G401.6 (cell line): Measurements from ENCODE around the gene GRPEL2.
"Not testable (repeated sequence)": the region's sequence is repeated elsewhere in the genome, so short reads cannot be mapped to it uniquely, and the experiment has no call there.

Source experiments
- FAIRE-seq: peaks from 2 replicates; lab custom pipeline; 2012; peaks lifted over from hg19 to GRCh38; lab: Jason Lieb, UNC

Gene GRPEL2

GRCh38 chr5:149379177-149379761, 34.0 kb downstream of the GRPEL2 start, which contains the start of gene IL17B:
IL17B (minus strand) TSS chr5:149379292; CDS start chr5:149379225, 67 bp downstream.
- FAIRE-seq = no peak

DNA sequence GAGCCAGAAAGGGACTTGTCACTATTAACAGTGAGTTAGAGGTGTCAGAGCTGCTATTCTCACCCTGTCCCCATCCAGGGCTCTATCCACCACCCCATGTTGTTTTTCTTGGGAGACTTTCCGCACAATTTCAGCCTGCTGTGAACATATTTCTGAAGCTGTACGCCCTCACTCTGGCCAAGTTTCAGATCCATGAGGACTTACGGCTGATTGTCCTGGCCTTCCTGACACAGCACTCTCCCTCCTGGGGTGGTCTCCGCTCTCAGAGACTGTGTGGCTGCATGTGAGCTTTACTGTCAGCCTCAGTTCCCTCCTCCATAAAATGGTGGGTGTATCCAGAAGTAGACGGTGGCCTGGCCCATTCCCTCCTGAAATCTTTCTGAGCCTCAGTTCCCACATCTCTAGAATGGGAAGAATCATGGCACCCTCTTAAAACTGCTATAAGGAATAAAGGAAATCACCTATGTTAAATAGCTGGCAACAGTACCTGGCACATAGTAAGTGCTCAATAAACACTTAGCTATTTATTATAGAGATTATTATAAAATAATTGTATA, 34.6 kb downstream of the GRPEL2 start:
- no peak for FAIRE-seq

- no peak for FAIRE-seq
Measured at GRCh38 chr5:149380466-149381121, 35.3 kb downstream of the GRPEL2 start.

- FAIRE-seq = no peak
Measured at GRCh38 chr5:149381261-149381985, 36.1 kb downstream of the GRPEL2 start.

- no peak for FAIRE-seq
Measured at GRCh38 chr5:149381986-149382338, 36.7 kb downstream of the GRPEL2 start.

- no peak for FAIRE-seq
Measured at GRCh38 chr5:149382517-149383220, 37.4 kb downstream of the GRPEL2 start.

DNA sequence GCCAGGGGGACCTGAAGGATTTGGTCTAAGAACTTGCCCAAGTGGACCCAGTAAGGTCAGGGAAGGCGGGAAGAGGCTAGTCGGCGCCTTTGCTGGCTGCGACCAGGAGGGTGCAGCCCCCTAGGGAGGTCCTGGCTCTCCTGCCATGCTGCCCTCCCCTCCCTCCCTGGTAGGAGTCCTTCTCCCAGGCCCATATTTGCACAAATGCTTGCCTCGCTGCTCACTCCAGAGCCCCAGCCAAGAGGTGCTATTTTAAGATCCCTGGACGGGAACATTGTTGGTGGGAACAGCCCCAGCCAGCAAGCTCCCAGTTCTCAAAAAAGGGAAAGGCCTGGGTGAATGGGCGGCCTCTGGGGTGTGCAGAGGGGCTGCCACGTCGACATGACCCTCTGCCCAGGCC, 38.1 kb downstream of the GRPEL2 start:
- no peak for FAIRE-seq

- no peak for FAIRE-seq
Measured at GRCh38 chr5:149386166-149386565, 40.9 kb downstream of the GRPEL2 start.

GRCh38 chr5:149387081-149387631, 41.9 kb downstream of the GRPEL2 start:
- no peak for FAIRE-seq

- FAIRE-seq = no peak
Measured at GRCh38 chr5:149387982-149388381, 42.7 kb downstream of the GRPEL2 start.

GRCh38 chr5:149388498-149389190, 43.3 kb downstream of the GRPEL2 start:
- no peak for FAIRE-seq

DNA sequence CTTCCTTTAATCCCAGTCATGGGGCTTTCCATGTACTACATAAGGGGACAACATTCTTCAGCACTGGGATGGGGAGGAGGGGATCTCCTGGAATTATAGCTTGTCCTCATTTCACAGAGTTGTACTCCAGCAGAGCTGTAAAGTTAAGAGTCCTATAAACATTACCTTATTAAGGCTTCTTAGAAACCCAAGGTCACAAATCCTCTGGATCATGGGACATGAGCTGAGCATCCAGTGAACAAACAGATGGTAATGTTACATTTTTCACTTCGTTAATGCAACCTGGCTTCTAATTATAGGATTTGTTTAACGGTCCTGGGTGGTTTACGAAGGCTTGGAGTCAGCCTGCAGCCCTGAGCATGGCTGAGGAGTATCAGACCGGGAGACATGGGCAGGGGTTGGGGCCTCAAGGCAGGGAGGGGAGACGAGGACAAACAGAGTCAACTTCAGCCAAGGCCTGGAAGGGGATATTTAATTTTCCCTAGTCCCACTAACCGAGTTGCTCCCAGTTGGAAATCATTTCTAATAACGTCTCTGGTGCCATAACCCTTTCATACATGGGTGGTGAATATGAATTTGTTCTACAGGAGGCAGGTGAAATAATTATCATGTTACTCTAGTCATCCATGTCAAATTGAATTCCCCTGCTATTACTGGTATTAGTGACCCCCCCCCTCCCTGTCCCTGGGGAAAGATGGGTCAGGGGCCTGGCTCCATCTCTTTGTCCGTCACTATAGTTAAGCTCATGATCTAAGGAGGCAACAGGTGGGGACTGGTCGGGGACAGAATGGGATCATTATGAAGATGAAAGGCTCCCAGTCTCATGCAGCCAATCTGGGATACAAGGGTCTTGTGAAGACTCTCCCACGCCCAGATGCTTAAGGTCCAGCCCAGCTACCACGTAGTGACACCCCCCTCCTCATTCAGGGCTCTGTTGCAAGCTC, 44.5 kb downstream of the GRPEL2 start:
- FAIRE-seq = no peak

GRCh38 chr5:149391076-149391475, 45.8 kb downstream of the GRPEL2 start:
- FAIRE-seq = not testable (repeated sequence)

- no peak for FAIRE-seq
Measured at GRCh38 chr5:149391524-149391923, 46.2 kb downstream of the GRPEL2 start.

- FAIRE-seq = no peak
Measured at GRCh38 chr5:149392718-149393117, 47.4 kb downstream of the GRPEL2 start.

GRCh38 chr5:149394996-149395395, 49.7 kb downstream of the GRPEL2 start:
- FAIRE-seq = not testable (repeated sequence)

GRCh38 chr5:149397530-149397929, 52.2 kb downstream of the GRPEL2 start:
- no peak for FAIRE-seq

GRCh38 chr5:149398747-149399266, 53.5 kb downstream of the GRPEL2 start:
- not testable (repeated sequence) for FAIRE-seq

DNA sequence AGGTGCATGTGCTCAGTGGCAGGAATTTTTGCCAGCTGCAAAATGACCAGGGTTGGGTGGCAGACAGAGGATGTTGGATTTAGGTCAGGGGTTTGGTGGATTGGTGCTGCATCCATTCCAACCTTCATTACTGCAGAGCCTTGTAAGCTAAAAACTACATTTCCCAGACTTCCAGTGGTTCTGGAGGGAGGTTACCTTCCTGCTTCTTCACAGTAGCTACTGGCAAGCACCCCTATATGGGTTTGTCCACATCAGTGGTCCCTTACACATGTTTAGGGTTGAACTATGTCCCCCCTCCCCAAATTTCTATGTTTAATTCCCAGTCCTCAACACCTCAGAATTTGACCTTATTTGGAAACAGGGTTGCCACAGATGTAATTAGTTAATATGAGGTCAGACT, 54.5 kb downstream of the GRPEL2 start:
- no peak for FAIRE-seq

GRCh38 chr5:149400304-149400703, 55.0 kb downstream of the GRPEL2 start:
- no peak for FAIRE-seq
